Measurements from ENCODE around the gene RAB6B.

The RAB6B gene

GRCh38 chr3:133895208-133896001 is at the start of gene RAB6B:
Gene RAB6B (minus strand): TSS chr3:133895882. CDS start chr3:133895466, 416 bp downstream.
- DNase-seq: peak in 48 of 58 donors; percentile 36 to 87 (median 64)

- DNase-seq: peak in 5 of 58 donors; percentile 12 to 17 (median 15)
Measured at GRCh38 chr3:133944641-133945380, 49.1 kb upstream of the RAB6B start.

GRCh38 chr3:133944181-133944580 is 48.5 kb upstream of the RAB6B start:
- no peak for DNase-seq

- no peak for DNase-seq
Measured at GRCh38 chr3:133943639-133944141, 48.0 kb upstream of the RAB6B start.

DNA sequence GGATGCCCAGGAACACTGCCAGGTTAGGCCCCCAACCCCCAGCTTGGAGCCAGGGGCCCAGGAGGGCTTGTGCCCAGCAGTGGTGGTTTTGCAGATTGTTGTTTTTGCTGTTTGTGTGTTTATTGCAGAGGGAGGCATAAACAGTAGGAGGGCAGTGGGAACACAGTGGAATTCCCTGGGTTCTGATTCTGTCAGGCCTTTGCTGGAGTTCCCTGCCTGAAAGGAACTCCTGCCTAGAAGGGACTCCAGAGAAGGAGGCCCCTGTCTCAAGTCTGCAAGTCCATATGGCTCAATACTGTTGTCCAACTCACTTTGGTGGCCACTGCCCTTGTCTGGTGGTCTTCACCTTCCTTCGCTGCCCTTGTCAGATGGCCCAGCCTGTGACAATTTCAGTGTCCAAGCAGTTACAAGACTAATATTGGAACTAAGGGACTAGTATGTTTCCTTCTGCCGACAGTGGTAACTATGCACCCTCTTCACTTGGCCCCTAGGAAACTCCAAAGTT is 47.4 kb upstream of the RAB6B start:
- DNase-seq: no peak

GRCh38 chr3:133941415-133941821 is 45.7 kb upstream of the RAB6B start:
- DNase-seq: no peak

GRCh38 chr3:133940536-133940935 is 44.9 kb upstream of the RAB6B start:
- no peak for DNase-seq

DNA sequence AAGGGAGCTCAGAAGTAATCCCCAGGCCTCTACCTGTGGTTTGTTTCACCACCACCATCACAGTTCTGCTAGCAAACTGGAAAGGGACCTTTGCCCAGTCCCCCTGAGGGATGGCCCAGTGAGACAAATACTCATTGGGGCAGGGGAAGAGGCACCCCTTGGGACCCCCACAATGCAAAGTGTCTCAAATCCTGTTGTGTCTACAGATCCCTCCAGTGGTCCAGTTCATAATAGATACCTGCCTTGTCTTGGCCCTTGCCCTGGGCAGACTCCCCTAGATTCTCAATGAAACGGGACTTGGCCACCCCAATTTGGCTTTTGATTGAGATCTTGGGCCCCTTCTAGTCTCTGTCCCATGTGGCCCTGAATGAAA is 43.8 kb upstream of the RAB6B start:
- DNase-seq: no peak

- DNase-seq: peak in 10 of 58 donors; percentile 18 to 70 (median 41)
Measured at GRCh38 chr3:133938770-133939462, 43.2 kb upstream of the RAB6B start.

GRCh38 chr3:133937756-133938601 is 42.3 kb upstream of the RAB6B start:
- DNase-seq: peak in 16 of 58 donors; percentile 13 to 76 (median 46)

- no peak for DNase-seq
Measured at GRCh38 chr3:133937061-133937686, 41.5 kb upstream of the RAB6B start.

- DNase-seq: no peak
Measured at GRCh38 chr3:133935843-133936769, 40.4 kb upstream of the RAB6B start.

- no peak for DNase-seq
Measured at GRCh38 chr3:133934996-133935842, 39.5 kb upstream of the RAB6B start.

DNA sequence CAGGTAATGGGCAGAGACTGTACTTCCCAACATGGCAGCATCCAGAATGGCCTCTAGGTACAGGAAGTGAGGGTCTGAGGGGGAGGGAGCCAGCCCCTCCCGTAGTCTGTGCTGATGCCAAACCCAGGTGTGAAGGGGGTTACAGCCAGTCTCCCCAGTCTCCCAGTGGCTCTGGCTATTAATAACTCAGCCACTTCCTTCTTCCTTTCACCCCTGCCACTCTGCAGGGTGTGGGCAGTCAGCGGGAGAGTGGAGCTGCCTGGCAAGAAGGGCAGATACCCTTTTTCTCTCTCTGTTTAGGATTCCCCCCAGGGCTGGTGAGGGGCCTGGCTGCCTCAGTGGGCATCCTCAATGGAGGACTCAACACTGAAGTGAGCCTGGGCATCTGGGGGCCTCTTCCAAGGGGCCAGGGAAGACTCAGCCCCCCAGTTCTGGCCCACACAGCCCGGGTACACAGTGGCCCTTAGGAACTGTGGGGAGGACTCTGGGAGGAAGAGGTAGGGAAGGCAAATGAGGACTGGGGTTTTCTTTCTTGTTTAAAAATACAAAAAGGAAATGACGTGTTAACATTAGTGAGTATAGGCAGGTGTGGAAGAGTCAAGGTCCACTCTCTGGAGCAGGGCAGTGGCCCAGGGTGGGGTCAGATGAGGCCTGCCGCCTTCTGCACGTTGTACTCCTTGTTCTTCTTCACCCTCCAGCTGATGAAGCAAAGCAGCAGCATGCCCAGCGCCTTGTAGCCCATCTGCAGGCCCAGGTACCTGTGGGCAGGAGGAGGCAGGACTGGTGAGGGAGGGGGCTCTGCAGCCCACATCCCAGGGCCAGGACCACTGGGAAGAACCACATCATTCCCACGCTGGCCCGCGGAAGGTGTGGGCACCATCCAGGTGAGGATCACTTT is 38.6 kb upstream of the RAB6B start:
- no peak for DNase-seq

GRCh38 chr3:133933097-133934024 is 37.7 kb upstream of the RAB6B start:
- no peak for DNase-seq

GRCh38 chr3:133932009-133932408 is 36.3 kb upstream of the RAB6B start:
- no peak for DNase-seq

Data from anterior cingulate cortex (tissue), 58 donors.